Measurements from ENCODE around the gene SPATA31C1.
"Not testable (repeated sequence)": the region's sequence is repeated elsewhere in the genome, so short reads cannot be mapped to it uniquely, and the experiment has no call there.

SPATA31C1 gene

GRCh38 chr9:87937918-87938317, 20.2 kb downstream of the SPATA31C1 start:
- not testable (repeated sequence) for DNase-seq

GRCh38 chr9:87938336-87938735, 20.6 kb downstream of the SPATA31C1 start:
- DNase-seq: not testable (repeated sequence)

- DNase-seq: not testable (repeated sequence)
Measured at GRCh38 chr9:87939096-87939495, 21.3 kb downstream of the SPATA31C1 start.

- no peak for DNase-seq
Measured at GRCh38 chr9:87944096-87944495, 26.3 kb downstream of the SPATA31C1 start.

- DNase-seq: no peak
Measured at GRCh38 chr9:87944682-87945081, 26.9 kb downstream of the SPATA31C1 start.

- DNase-seq: no peak
Measured at GRCh38 chr9:87950296-87950695, 32.5 kb downstream of the SPATA31C1 start.

- DNase-seq: no peak
Measured at GRCh38 chr9:87950765-87951488, 33.2 kb downstream of the SPATA31C1 start.

GRCh38 chr9:87954230-87954629, 36.5 kb downstream of the SPATA31C1 start:
- no peak for DNase-seq

- no peak for DNase-seq
Measured at GRCh38 chr9:87957839-87958238, 40.1 kb downstream of the SPATA31C1 start.

- no peak for DNase-seq
Measured at GRCh38 chr9:87958591-87958990, 40.8 kb downstream of the SPATA31C1 start.

GRCh38 chr9:87959916-87960581, 42.3 kb downstream of the SPATA31C1 start:
- DNase-seq: no peak

- no peak for DNase-seq
Measured at GRCh38 chr9:87963770-87964169, 46.0 kb downstream of the SPATA31C1 start.

GRCh38 chr9:87964826-87965225, 47.1 kb downstream of the SPATA31C1 start:
- no peak for DNase-seq

GRCh38 chr9:87968155-87968554, 50.4 kb downstream of the SPATA31C1 start:
- DNase-seq: no peak

- no peak for DNase-seq
Measured at GRCh38 chr9:87970602-87971001, 52.8 kb downstream of the SPATA31C1 start.

GRCh38 chr9:87973122-87973521, 55.4 kb downstream of the SPATA31C1 start:
- DNase-seq: no peak
